Psoas muscle (tissue), 8 donors: ENCODE measurements around the gene SMYD3. TPM values are rescaled to one million over a fixed set of nuclear protein-coding genes. Genes with fewer than 3 reads are reported as not detected.

Source experiments
- ATAC-seq, 4 donors: fragments of 200-7000 bp; cut with Tn5 transposase; one replicate each; pipeline ENCODE4 v1.9.1; 2020; ENCODE audit warnings: moderate library complexity in 3 of 4, mild to moderate bottlenecking in 2 of 4
- DNase-seq, 2 donors: peaks; one replicate each; pipeline ENCODE4 v3.0.0-alpha.2; 2020
- H3K27ac ChIP-seq: fragments of 200-600 bp; one replicate; pipeline ENCODE4 v1.8.0; 2022
- H3K27me3 ChIP-seq, 3 donors: fragments of 200-600 bp in 1 of 3; one replicate each; pipeline versions ENCODE4 v1.6.1 to v1.8.0; 2013 to 2022; ENCODE audit warnings: low read length in 2 of 3, mild to moderate bottlenecking in 2 of 3, moderate library complexity in 1 of 3; ENCODE audit not compliant: insufficient read depth in 3 of 3
- H3K36me3 ChIP-seq, 2 donors: fragments of 200-600 bp in 1 of 2; one replicate each; pipeline versions ENCODE4 v1.6.1 to v1.8.0; 2013 to 2022; ENCODE audit warnings: low read depth in 1 of 2, mild to moderate bottlenecking in 1 of 2, moderate library complexity in 1 of 2; ENCODE audit not compliant: insufficient read depth in 1 of 2
- H3K4me1 ChIP-seq: fragments of 200-600 bp; one replicate; pipeline ENCODE4 v1.8.0; 2022
- H3K4me3 ChIP-seq: fragments of 200-600 bp; one replicate; pipeline ENCODE4 v1.8.0; 2022; ENCODE audit warnings: mild to moderate bottlenecking
- H3K9me3 ChIP-seq: fragments of 200-600 bp; one replicate; pipeline ENCODE4 v1.8.0; 2022
- CTCF ChIP-seq: fragments of 200-600 bp; IDR thresholded peaks from one replicate; pipeline ENCODE4 v1.8.0; 2022; ENCODE audit warnings: antibody characterized with exemption
- WGBS, 3 donors: extraction: QIAGEN DNeasy Blood & Tissue Kit; methylation state at CpG; one replicate each; pipeline versions ENCODE4 v1.1.6 to v1.1.7; 2013; 5-methylcytosine and 5-hydroxymethylcytosine counted together
- intact Hi-C, 2 donors: fragments of 100-400 bp; cut with DNase I; formaldehyde crosslinking; loops; one replicate each; pipeline versions ENCODE4 v1.11.0 to v1.14.2; 2022
- polyA plus RNA-seq, 3 donors: library from polyadenylated mRNA; stranded (reverse); fragments of 200-250 nt; gene quantifications; one replicate each; pipeline ENCODE4 v1.2.3, GENCODE V29; 2013
- total RNA-seq, 4 donors: library from RNA; stranded (reverse); fragmentation: NEBNext Ultra II Directional in 2 of 4; extraction: Animal tissue kit (Norgen Biotek cat#: 25700) in 2 of 4; gene quantifications; one replicate each; pipeline versions ENCODE4 v1.2.1 to v1.2.4, GENCODE V29; 2021 to 2023
- donor health status: healthy with polysubstance abuse.
- donor health status: DM: no; HTN: no; CAD: no; lungs with moderate emphysema.
- donor health status: Bipolar disorder and iron deficiency.
- donor health status: healthy.
- donor health status: DM: yes; HTN: yes; CAD: no.
- donor health status: DM: no; HTN: no; CAD: no.
- donor health status: DM: no; HTN: no; CAD: no.
- donor health status: DM: yes; HTN: yes; CAD: no.

Gene SMYD3
- total and polyA plus RNA-seq, 7 donors = 2.9 to 6.4 (median 4.9) TPM

- no peaks in the 10 kb centered on the region for H3K9me3 ChIP-seq
- H3K27me3 ChIP-seq = no peaks in the 10 kb centered on the region
- no peaks in the 10 kb centered on the region for H3K36me3 ChIP-seq
- no peak overlapping the region for H3K27ac ChIP-seq
- DNase-seq (no peak), ATAC-seq (no peak)
- intact Hi-C loops = no loop called here
- no peaks in the 10 kb centered on the region for H3K4me1 ChIP-seq
- WGBS, 3 donors = 60 to 62% (median 60%) methylated on average over 7 of the region's 7 CpGs
- H3K4me3 ChIP-seq = no peak overlapping the region
- TF ChIP-seq CTCF = no peak
Measured at GRCh38 chr1:245807954-245808719, 698.9 kb downstream of the SMYD3 start.

- intact Hi-C loops = no loop called here
- no peak for DNase-seq
- no peak for ATAC-seq
- Histone ChIP-seq H3K4me3 (no peak overlapping the region), H3K36me3 (no peaks in the 10 kb centered on the region), H3K9me3 (no peaks in the 10 kb centered on the region), H3K4me1 (no peaks in the 10 kb centered on the region), H3K27me3 (no peaks in the 10 kb centered on the region), H3K27ac (no peak overlapping the region)
- TF ChIP-seq CTCF = no peak
- 59 to 66% (median 60%) methylated on average over 10 of the region's 10 CpGs for WGBS, 3 donors
Measured at GRCh38 chr1:245807306-245807705, 699.8 kb downstream of the SMYD3 start.

GRCh38 chr1:245805532-245805931, 701.5 kb downstream of the SMYD3 start:
- intact Hi-C loops = no loop called here
- Histone ChIP-seq H3K4me1 (no peaks in the 10 kb centered on the region), H3K27ac (no peak overlapping the region), H3K36me3 (no peaks in the 10 kb centered on the region), H3K27me3 (no peaks in the 10 kb centered on the region), H3K9me3 (no peaks in the 10 kb centered on the region), H3K4me3 (no peak overlapping the region)
- no peak for TF ChIP-seq CTCF
- no peak for DNase-seq
- 0% methylated on average over 1 of the region's 1 CpG for WGBS, 3 donors
- no peak for ATAC-seq

- no peaks in the 10 kb centered on the region for H3K4me1 ChIP-seq
Measured at GRCh38 chr1:245804696-245805095, 702.4 kb downstream of the SMYD3 start.

More at GRCh38 chr1:245804696-245805095, 702.4 kb downstream of the SMYD3 start:
- Histone ChIP-seq H3K9me3 (no peaks in the 10 kb centered on the region), H3K36me3 (no peaks in the 10 kb centered on the region), H3K27ac (no peak overlapping the region), H3K4me3 (no peak overlapping the region), H3K27me3 (no peaks in the 10 kb centered on the region)
- 87 to 93% (median 92%) methylated on average over 4 of the region's 4 CpGs for WGBS, 3 donors
- ATAC-seq = no peak
- no peak for TF ChIP-seq CTCF
- intact Hi-C loops = no loop called here
- no peak for DNase-seq
